Mesendoderm (in vitro differentiated cells): ENCODE measurements around the gene PRELP.
"Not testable (repeated sequence)": the region's sequence is repeated elsewhere in the genome, so short reads cannot be mapped to it uniquely, and the experiment has no call there.

Experiments used
- DNase-seq: peaks from one replicate; pipeline ENCODE4 v3.0.0; 2013
- H2AK5ac ChIP-seq: 2 replicates; pipeline ENCODE4 v1.6.1; 2013; ENCODE audit warnings: low read length, inconsistent platforms
- H2BK120ac ChIP-seq: 2 replicates; pipeline ENCODE4 v1.6.1; 2013; ENCODE audit warnings: low read depth, mild to moderate bottlenecking, low read length, moderate library complexity, mixed read lengths
- H2BK15ac ChIP-seq: replicated peaks from 2 replicates; pipeline ENCODE4 v1.6.1; 2013; ENCODE audit warnings: low read depth, mild to moderate bottlenecking, moderate library complexity
- H2BK5ac ChIP-seq: 2 replicates; pipeline ENCODE4 v1.6.1; 2013; ENCODE audit warnings: low read length, inconsistent platforms
- H3K18ac ChIP-seq: 2 replicates; pipeline ENCODE4 v1.6.1; 2013; ENCODE audit warnings: mild to moderate bottlenecking, low read length, mixed read lengths
- H3K23ac ChIP-seq: one replicate; pipeline ENCODE4 v1.6.1; 2013; ENCODE audit warnings: low read length
- H3K27ac ChIP-seq: 2 replicates; pipeline ENCODE4 v1.5.1; 2013; ENCODE audit warnings: low read depth, mild to moderate bottlenecking, inconsistent platforms, low read length, moderate library complexity
- H3K27me3 ChIP-seq: 2 replicates; pipeline ENCODE4 v1.6.1; 2013; ENCODE audit warnings: low read length, control low read depth, mild to moderate bottlenecking, inconsistent platforms; ENCODE audit not compliant: insufficient read depth, poor library complexity
- H3K36me3 ChIP-seq: 2 replicates; pipeline ENCODE4 v1.6.1; 2013; ENCODE audit warnings: low read length, inconsistent platforms; ENCODE audit not compliant: control insufficient read depth, insufficient read depth
- H3K4ac ChIP-seq: one replicate; pipeline ENCODE4 v1.6.1; 2013; ENCODE audit warnings: low read depth, mild to moderate bottlenecking, low read length, moderate library complexity
- H3K4me1 ChIP-seq: 2 replicates; pipeline ENCODE4 v1.6.1; 2013; ENCODE audit warnings: low read depth, low read length, inconsistent platforms; ENCODE audit not compliant: control insufficient read depth
- H3K4me2 ChIP-seq: 2 replicates; pipeline ENCODE4 v1.6.1; 2013; ENCODE audit warnings: low read length
- H3K4me3 ChIP-seq: 2 replicates; pipeline ENCODE4 v1.5.1; 2013; ENCODE audit warnings: mild to moderate bottlenecking, low read length
- H3K56ac ChIP-seq: one replicate; pipeline ENCODE4 v1.6.1; 2013; ENCODE audit warnings: low read length
- H3K79me1 ChIP-seq: 2 replicates; pipeline ENCODE4 v1.6.1; 2013; ENCODE audit warnings: low read length, inconsistent platforms
- H3K79me2 ChIP-seq: 2 replicates; pipeline ENCODE4 v1.6.1; 2013; ENCODE audit warnings: mild to moderate bottlenecking, low read length; ENCODE audit not compliant: control insufficient read depth, insufficient read depth
- H3K9ac ChIP-seq: 2 replicates; pipeline ENCODE4 v1.6.1; 2013; ENCODE audit warnings: low read length, inconsistent platforms
- H4K5ac ChIP-seq: one replicate; pipeline ENCODE4 v1.6.1; 2013; ENCODE audit warnings: low read length
- H4K8ac ChIP-seq: one replicate; pipeline ENCODE4 v1.6.1; 2013; ENCODE audit warnings: low read depth, mild to moderate bottlenecking, control low read depth, low read length, moderate library complexity
- WGBS: extraction: QIAGEN DNeasy Blood & Tissue Kit; methylation state at CpG from one replicate; pipeline ENCODE4 v1.1.7; 2013; ENCODE audit warnings: low lambda C conversion rate, missing lambda C conversion rate; ENCODE audit not compliant: insufficient coverage; ENCODE audit errors: extremely low coverage; 5-methylcytosine and 5-hydroxymethylcytosine counted together

PRELP gene

GRCh38 chr1:203443296-203443695, 32.3 kb upstream of the PRELP start:
- H2BK5ac ChIP-seq = no peak overlapping the region
- peaks cover 1% of the 10 kb centered on the region for H3K4me1 ChIP-seq
- H3K4me3 ChIP-seq = no peak overlapping the region
- no peak overlapping the region for H3K18ac ChIP-seq
- no peak overlapping the region for H3K4ac ChIP-seq
- no peak overlapping the region for H2BK15ac ChIP-seq
- 100% methylated on average over 1 of the region's 2 CpGs for WGBS
- no peak overlapping the region for H3K4me2 ChIP-seq
- no peak overlapping the region for H4K8ac ChIP-seq
- no peak overlapping the region for H4K5ac ChIP-seq
- no peaks in the 10 kb centered on the region for H3K79me2 ChIP-seq
- H3K27ac ChIP-seq = no peak overlapping the region
- DNase-seq = no peak
- H3K56ac ChIP-seq = no peak overlapping the region
- no peaks in the 10 kb centered on the region for H3K36me3 ChIP-seq
- no peak overlapping the region for H2AK5ac ChIP-seq
- no peak overlapping the region for H2BK120ac ChIP-seq
- no peaks in the 10 kb centered on the region for H3K79me1 ChIP-seq
- H3K9ac ChIP-seq = no peak overlapping the region
- no peaks in the 10 kb centered on the region for H3K27me3 ChIP-seq
- H3K23ac ChIP-seq = no peak overlapping the region

- H3K4me1 ChIP-seq = peaks cover 3% of the 10 kb centered on the region
- no peak overlapping the region for H3K23ac ChIP-seq
- no peaks in the 10 kb centered on the region for H3K36me3 ChIP-seq
- H2BK5ac ChIP-seq = no peak overlapping the region
- no peak overlapping the region for H4K5ac ChIP-seq
- no peak overlapping the region for H3K27ac ChIP-seq
- no peak for DNase-seq
- no peak overlapping the region for H4K8ac ChIP-seq
- no peak overlapping the region for H2BK15ac ChIP-seq
- H3K79me2 ChIP-seq = no peaks in the 10 kb centered on the region
- no peak overlapping the region for H3K4me2 ChIP-seq
- no peak overlapping the region for H3K18ac ChIP-seq
- H3K4me3 ChIP-seq = no peak overlapping the region
- H3K27me3 ChIP-seq = no peaks in the 10 kb centered on the region
- no peak overlapping the region for H3K9ac ChIP-seq
- no peak overlapping the region for H3K4ac ChIP-seq
- no peak overlapping the region for H2AK5ac ChIP-seq
- no peak overlapping the region for H2BK120ac ChIP-seq
- H3K56ac ChIP-seq = no peak overlapping the region
- no CpG with 5 or more reads among the region's 1 CpG for WGBS
- no peaks in the 10 kb centered on the region for H3K79me1 ChIP-seq
Measured at GRCh38 chr1:203444171-203444576, 31.4 kb upstream of the PRELP start.

GRCh38 chr1:203447151-203447550, 28.5 kb upstream of the PRELP start:
- no peak overlapping the region for H4K8ac ChIP-seq
- H3K4me3 ChIP-seq = no peak overlapping the region
- H2BK15ac ChIP-seq = no peak overlapping the region
- H3K79me2 ChIP-seq = no peaks in the 10 kb centered on the region
- DNase-seq = no peak
- no peaks in the 10 kb centered on the region for H3K27me3 ChIP-seq
- peaks cover 7% of the 10 kb centered on the region for H3K4me1 ChIP-seq
- no peak overlapping the region for H3K27ac ChIP-seq
- H3K79me1 ChIP-seq = no peaks in the 10 kb centered on the region
- no peak overlapping the region for H3K4ac ChIP-seq
- no peak overlapping the region for H3K4me2 ChIP-seq
- peak overlapping the region; percentile 16 for H3K18ac ChIP-seq
- H3K23ac ChIP-seq = no peak overlapping the region
- no peak overlapping the region for H3K56ac ChIP-seq
- H2AK5ac ChIP-seq = no peak overlapping the region
- no peak overlapping the region for H3K9ac ChIP-seq
- no peak overlapping the region for H2BK120ac ChIP-seq
- no peak overlapping the region for H4K5ac ChIP-seq
- 100% methylated on average over 1 of the region's 2 CpGs for WGBS
- H3K36me3 ChIP-seq = no peaks in the 10 kb centered on the region
- H2BK5ac ChIP-seq = no peak overlapping the region

DNA sequence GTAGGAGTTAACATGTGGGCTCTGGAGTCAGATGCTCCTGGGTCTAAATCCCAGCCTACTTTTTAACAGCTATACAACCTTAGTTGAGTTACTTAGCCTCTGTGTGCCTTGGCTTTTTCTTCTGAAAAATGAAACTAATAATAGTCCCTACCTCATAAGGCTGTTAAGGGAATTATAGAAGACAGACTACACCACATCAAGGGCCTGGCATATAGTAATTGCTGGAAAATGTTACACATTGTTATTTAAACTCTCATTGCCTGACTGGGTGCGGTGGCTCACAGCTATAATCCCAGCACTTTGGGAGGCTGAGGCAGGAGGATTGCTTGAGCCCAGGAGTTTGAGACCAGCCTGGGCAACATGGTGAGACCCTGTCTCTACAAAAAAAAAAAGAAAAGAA, 28.0 kb upstream of the PRELP start:
- not testable (repeated sequence) for H3K4ac ChIP-seq, H3K36me3 ChIP-seq, H3K18ac ChIP-seq, H3K4me1 ChIP-seq, H2BK120ac ChIP-seq, H3K79me1 ChIP-seq, H3K27ac ChIP-seq, H4K8ac ChIP-seq, H3K23ac ChIP-seq, H3K56ac ChIP-seq, H3K4me2 ChIP-seq, H3K4me3 ChIP-seq, H2BK15ac ChIP-seq, H2AK5ac ChIP-seq, H2BK5ac ChIP-seq, H4K5ac ChIP-seq, DNase-seq, H3K27me3 ChIP-seq, H3K9ac ChIP-seq, H3K79me2 ChIP-seq
- no CpG with 5 or more reads among the region's 1 CpG for WGBS

- Histone ChIP-seq H3K79me2 (no peaks in the 10 kb centered on the region), H3K27ac (peak overlapping the region; percentile 11), H3K27me3 (no peaks in the 10 kb centered on the region), H3K18ac (no peak overlapping the region), H3K4ac (no peak overlapping the region), H3K36me3 (no peaks in the 10 kb centered on the region), H3K4me2 (no peak overlapping the region), H3K56ac (peak overlapping the region; percentile 46), H3K79me1 (no peaks in the 10 kb centered on the region), H2BK5ac (no peak overlapping the region), H3K4me1 (peaks cover 9% of the 10 kb centered on the region), H2BK120ac (no peak overlapping the region), H3K9ac (no peak overlapping the region), H2AK5ac (no peak overlapping the region), H4K5ac (no peak overlapping the region), H3K23ac (peak overlapping the region; percentile 7), H2BK15ac (no peak overlapping the region), H3K4me3 (no peak overlapping the region), H4K8ac (no peak overlapping the region)
- WGBS = no CpG with 5 or more reads among the region's 9 CpGs
- DNase-seq = peak; percentile 87
Measured at GRCh38 chr1:203448521-203449061, 27.0 kb upstream of the PRELP start.

DNA sequence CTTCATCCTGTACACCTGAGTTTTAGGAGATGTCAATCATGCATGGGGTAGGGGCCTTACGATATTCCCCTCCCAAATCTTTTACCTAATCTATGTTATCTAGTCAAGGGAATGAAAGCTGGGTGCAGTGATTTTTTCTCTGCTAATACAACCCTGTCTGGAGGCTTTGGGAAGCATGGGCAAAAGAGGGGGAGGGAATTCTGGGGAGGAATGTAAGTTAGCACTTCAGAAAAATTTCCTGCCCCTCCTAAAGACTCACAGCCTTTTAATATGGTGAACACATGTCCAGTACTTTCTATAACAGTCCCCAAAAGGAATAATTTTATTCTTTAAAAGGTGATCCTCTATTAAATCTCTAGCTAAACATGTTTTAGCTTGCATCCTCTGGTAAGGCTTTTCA, 25.6 kb upstream of the PRELP start:
- Histone ChIP-seq H3K4me2 (no peak overlapping the region), H3K4ac (no peak overlapping the region), H3K27me3 (no peaks in the 10 kb centered on the region), H3K9ac (no peak overlapping the region), H4K5ac (no peak overlapping the region), H3K79me2 (no peaks in the 10 kb centered on the region), H2BK15ac (no peak overlapping the region), H4K8ac (no peak overlapping the region), H2AK5ac (no peak overlapping the region), H3K36me3 (no peaks in the 10 kb centered on the region), H3K4me1 (peaks cover 9% of the 10 kb centered on the region), H3K56ac (no peak overlapping the region), H3K4me3 (no peak overlapping the region), H3K27ac (no peak overlapping the region), H2BK120ac (no peak overlapping the region), H3K79me1 (no peaks in the 10 kb centered on the region), H3K23ac (no peak overlapping the region), H3K18ac (no peak overlapping the region), H2BK5ac (no peak overlapping the region)
- WGBS = no CpG with 5 or more reads among the region's 1 CpG
- no peak for DNase-seq
